AG09309 (cell line): Measurements from ENCODE around the gene DMRT2.
A peak's percentile ranks its signal among the peaks of the same experiment; 100 is the strongest.

ENCODE experiments used
- DNase-seq: peaks from one replicate; pipeline ENCODE4 v3.0.0-alpha.2; 2010; ENCODE audit warnings: low read depth
- H3K4me3 ChIP-seq: 2 replicates; pipeline ENCODE4 v1.5.1; 2011; ENCODE audit warnings: mild to moderate bottlenecking, low read depth, low read length, moderate library complexity; ENCODE audit not compliant: control insufficient read depth
- CTCF ChIP-seq: IDR thresholded peaks from 2 replicates; pipeline ENCODE4 v1.5.1; 2011; ENCODE audit warnings: mild to moderate bottlenecking, low read depth, low read length, inconsistent platforms; ENCODE audit not compliant: insufficient read depth, control insufficient read depth; ENCODE audit errors: missing control alignments

DMRT2 gene

GRCh38 chr9:1044643-1045042, 5.5 kb upstream of the DMRT2 start:
- DNase-seq, result no peak
- TF ChIP-seq CTCF, result no peak
- no peak overlapping the region for H3K4me3 ChIP-seq

DNA sequence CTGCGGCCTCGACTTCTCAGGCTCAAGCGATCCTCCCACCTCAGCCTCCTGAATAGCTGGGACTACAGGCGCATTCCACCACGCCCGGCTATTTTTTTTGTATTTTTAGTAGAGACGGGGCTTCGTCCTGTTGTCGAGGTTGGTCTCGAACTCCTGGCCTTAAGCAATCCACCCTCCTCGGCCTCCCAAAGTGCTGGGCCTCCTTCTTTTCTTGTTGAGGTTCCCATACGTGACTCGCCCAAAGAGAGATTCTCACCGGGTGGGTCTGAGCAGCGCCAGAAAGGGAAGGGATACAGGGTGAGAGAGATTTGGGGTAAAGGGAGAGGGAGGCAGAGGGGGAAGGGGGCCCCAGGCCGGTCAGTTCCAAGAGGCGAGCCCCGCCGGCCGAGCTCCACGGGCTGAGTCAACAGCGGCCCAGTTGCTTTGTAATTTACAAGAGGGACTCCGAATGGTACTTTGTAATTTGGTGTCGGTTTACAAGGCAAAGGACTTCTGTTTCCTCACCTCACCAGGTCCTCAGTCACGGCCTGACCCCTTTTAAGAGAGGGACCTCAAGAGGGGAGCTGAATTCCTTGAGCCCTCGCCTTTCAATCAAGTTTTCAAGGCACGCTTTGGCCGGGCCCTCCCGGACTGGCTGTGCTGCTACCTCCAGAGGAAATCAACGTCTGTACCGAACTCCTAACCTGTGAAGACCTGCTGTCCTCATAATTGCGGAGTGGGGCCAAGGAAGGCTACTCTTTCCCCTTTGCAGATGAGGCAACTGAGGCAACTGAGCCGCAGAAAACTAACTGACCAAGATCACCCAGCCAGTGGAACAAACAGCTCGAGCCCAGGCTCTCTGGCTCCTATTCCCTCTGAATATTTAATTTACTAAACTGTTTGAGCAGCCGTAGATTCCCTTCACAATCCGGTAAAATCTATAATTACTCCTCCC, 3.3 kb upstream of the DMRT2 start:
- H3K4me3 ChIP-seq, result no peak overlapping the region
- no peak for DNase-seq
- no peak for TF ChIP-seq CTCF

- TF ChIP-seq CTCF, result no peak
- H3K4me3 ChIP-seq, result peak overlapping the region; percentile 29
- no peak for DNase-seq
Measured at GRCh38 chr9:1047591-1048230, 2.4 kb upstream of the DMRT2 start.

- DNase-seq, result no peak
- no peak for TF ChIP-seq CTCF
- peak overlapping the region; percentile 29 for H3K4me3 ChIP-seq
Measured at GRCh38 chr9:1048231-1048619, 1.9 kb upstream of the DMRT2 start.

GRCh38 chr9:1048811-1049210, 1.3 kb upstream of the DMRT2 start:
- no peak for DNase-seq
- no peak overlapping the region for H3K4me3 ChIP-seq
- TF ChIP-seq CTCF, result no peak

GRCh38 chr9:1049641-1050040, 516 bp upstream of the DMRT2 start:
- DNase-seq, result no peak
- no peak overlapping the region for H3K4me3 ChIP-seq
- TF ChIP-seq CTCF, result no peak
